PC-3 (cell line): ENCODE results near the gene ABHD12B.

ENCODE experiments used
- EZH2phosphoT487 ChIP-seq: fragments of 300-600 bp; sonication (generic); IDR thresholded peaks from 2 replicates; pipeline ENCODE4 v1.6.1; 2018; ENCODE audit warnings: mild to moderate bottlenecking, antibody characterized with exemption, low read length, borderline replicate concordance
- TF ChIP-seq, protein P1 (sequence below): fragments of 300-600 bp; sonication (generic); conservative IDR thresholded peaks from 2 replicates; pipeline ENCODE4 v1.5.1; 2017; ENCODE audit warnings: antibody characterized with exemption, low read depth, mild to moderate bottlenecking, low read length

DNA sequence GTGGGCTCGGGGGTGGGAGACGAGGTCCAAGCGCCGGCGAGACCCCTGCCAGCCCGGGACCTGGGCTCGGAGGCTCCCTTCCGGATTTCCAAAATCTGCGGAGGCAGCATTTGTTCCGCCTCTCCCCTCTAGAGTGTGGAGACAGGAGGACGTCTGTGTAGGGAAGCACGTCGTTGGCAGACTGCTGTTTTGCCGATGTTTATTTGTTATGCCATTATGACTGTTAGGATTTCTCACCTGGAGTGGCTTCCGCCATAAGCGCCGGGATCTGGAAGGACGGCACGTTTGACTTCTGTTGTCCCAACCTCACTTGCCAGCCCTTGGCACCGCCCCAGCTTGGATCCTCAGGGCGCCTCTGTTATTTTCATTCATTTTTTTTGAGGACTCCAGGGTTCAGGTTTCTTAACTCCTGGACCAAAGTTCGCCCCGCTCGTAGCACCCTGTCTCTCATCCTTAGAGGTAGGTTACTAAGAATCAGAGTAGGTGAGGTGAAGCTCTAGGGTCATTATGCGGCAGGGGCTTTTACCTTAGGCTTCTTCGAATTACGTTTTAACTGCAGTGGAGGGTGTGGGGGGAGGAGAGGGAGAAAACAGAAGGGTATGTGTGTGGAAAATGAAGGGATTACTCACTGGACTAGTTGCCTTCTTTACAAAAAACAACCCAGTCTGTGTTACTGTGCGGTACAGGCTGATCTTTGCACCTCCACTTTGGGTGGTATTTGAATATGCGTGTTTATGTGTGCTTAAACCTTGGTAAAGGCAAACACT, 73.0 kb downstream of the ABHD12B start:
- TF ChIP-seq, protein P1, sequence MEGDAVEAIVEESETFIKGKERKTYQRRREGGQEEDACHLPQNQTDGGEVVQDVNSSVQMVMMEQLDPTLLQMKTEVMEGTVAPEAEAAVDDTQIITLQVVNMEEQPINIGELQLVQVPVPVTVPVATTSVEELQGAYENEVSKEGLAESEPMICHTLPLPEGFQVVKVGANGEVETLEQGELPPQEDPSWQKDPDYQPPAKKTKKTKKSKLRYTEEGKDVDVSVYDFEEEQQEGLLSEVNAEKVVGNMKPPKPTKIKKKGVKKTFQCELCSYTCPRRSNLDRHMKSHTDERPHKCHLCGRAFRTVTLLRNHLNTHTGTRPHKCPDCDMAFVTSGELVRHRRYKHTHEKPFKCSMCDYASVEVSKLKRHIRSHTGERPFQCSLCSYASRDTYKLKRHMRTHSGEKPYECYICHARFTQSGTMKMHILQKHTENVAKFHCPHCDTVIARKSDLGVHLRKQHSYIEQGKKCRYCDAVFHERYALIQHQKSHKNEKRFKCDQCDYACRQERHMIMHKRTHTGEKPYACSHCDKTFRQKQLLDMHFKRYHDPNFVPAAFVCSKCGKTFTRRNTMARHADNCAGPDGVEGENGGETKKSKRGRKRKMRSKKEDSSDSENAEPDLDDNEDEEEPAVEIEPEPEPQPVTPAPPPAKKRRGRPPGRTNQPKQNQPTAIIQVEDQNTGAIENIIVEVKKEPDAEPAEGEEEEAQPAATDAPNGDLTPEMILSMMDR = no peak
- TF ChIP-seq EZH2phosphoT487 = no peak
